ENCODE measurements around the gene ZNF575.
A peak's percentile ranks its signal among the peaks of the same experiment; 100 is the strongest.

The ZNF575 gene

DNA sequence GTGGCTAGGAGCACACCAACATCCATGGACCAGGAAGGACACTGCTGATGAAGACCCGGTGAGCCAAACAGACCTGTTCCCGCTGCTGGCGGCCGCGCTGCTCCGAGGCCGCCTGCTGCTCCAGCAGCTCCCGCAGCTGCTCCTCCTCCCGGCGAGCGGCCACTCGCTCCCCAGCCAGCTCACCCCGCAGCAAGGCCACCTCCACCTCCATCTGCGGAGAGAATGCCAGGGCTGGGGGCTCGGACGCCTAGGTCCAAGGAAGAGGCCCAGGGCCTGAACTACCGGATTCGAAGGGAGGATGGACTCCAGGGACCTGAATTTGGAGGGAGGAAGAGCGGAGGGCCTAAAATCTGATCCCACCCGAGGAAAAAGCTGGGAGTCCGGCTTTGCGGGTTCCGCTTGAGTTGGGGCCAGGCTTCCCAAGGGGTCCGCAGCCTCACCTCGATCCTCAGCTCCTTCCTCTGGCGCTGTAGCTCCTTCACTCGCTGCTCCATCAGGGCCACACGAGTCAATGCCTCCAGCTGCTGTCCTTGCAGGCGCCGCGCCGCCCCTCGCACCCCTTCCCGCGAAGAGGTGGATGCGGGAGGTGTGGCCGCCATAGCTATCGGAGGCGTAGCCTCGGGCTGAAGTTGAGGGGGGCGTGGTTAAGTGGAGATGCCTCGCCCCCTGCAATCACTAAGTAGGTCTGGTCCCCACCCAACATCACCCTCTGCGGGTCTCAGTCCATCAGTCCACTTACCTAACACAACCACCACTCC is 31.1 kb upstream of the ZNF575 start:
- no peak for DNase-seq (ENCODE audit: low read depth)
- H3K4me3 ChIP-seq (ENCODE audit: control insufficient read depth, low read depth, low read length) = no peak overlapping the region
- TF ChIP-seq, protein P1, sequence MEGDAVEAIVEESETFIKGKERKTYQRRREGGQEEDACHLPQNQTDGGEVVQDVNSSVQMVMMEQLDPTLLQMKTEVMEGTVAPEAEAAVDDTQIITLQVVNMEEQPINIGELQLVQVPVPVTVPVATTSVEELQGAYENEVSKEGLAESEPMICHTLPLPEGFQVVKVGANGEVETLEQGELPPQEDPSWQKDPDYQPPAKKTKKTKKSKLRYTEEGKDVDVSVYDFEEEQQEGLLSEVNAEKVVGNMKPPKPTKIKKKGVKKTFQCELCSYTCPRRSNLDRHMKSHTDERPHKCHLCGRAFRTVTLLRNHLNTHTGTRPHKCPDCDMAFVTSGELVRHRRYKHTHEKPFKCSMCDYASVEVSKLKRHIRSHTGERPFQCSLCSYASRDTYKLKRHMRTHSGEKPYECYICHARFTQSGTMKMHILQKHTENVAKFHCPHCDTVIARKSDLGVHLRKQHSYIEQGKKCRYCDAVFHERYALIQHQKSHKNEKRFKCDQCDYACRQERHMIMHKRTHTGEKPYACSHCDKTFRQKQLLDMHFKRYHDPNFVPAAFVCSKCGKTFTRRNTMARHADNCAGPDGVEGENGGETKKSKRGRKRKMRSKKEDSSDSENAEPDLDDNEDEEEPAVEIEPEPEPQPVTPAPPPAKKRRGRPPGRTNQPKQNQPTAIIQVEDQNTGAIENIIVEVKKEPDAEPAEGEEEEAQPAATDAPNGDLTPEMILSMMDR (IDR thresholded peaks at IDR 0.05; ENCODE audit: control insufficient read depth, insufficient read depth, low read depth, low read length, missing control alignments) = no peak

DNA sequence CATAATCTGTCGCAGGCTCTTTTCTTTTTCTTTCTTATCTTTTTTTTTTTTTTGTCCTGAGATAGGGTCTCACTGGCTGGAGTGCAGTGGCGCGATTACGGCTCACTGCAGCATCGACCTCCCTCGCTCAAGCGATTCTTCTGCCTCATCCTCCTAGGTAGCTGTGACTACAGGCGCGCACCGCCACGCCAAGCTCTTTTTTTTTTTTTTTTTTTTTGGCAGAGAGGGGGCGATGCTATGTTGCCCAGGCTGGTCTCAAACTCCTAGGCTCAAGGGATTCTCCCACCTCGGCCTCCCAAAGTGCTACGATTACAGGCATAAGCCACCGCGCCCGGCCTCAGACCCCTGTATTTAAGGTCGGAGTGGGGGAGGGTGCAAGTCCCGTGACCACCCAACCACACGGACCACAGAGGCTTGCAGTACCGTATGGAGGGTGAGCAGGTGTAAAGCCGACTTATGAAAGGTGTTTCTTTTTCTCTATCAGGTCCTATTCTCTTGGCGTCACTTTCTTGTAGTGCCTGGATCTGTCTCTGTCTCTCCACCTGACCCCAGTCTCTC is 30.5 kb upstream of the ZNF575 start:
- TF ChIP-seq, protein P1 (IDR thresholded peaks at IDR 0.05; ENCODE audit: control insufficient read depth, insufficient read depth, low read depth, low read length, missing control alignments) = no peak
- DNase-seq (ENCODE audit: low read depth) = no peak
- no peak overlapping the region for H3K4me3 ChIP-seq (ENCODE audit: control insufficient read depth, low read depth, low read length)

DNA sequence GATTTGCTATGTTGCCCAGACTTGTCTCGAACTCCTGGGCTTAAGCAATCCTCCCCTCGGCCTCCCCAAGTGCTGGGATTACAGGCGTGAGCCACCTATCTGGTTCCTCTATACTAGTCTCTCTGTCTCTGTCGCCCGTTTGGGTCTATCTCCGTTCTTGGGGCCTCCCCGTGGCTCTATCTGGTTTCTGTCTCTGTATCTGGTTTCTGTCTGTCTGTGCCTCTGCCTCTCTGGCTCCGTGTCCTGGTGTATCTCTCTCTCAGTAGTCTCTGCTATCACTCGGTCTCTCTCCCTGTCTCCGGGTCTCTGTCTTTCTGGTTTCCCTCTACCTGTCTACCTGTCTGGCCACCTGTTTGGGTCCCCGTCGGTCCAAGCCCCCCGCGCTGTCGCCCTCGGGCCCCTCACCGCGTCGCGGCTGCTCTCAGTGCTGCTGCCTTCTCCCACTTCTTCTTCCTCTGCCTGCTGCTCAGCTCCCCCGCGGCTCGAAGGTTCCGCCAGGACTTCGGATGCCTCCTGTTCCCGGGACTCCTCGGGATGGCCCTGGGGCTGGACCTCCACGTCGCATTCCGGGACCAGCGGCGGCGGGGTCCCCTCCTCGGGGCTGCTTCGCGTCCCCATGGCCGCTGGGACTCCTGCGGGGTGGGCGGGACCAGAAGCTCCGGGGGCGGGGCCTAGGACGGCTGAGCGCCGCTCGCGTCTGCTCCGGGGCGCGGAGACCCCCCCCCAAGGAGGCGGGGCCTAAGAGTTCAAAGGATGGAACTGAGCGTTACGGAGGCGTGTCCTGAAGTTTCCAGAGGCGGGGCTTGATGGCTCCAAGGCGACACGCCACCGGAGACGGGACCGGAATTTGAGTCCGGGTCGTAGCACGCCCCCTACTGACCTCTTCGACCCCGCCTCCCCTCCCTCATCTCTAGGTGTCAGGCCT is 29.2 kb upstream of the ZNF575 start:
- TF ChIP-seq, protein P1 (IDR thresholded peaks at IDR 0.05; ENCODE audit: control insufficient read depth, insufficient read depth, low read depth, low read length, missing control alignments) = no peak
- DNase-seq (ENCODE audit: low read depth) = peak; percentile 39
- H3K4me3 ChIP-seq (ENCODE audit: control insufficient read depth, low read depth, low read length) = peak overlapping the region; percentile 62

DNA sequence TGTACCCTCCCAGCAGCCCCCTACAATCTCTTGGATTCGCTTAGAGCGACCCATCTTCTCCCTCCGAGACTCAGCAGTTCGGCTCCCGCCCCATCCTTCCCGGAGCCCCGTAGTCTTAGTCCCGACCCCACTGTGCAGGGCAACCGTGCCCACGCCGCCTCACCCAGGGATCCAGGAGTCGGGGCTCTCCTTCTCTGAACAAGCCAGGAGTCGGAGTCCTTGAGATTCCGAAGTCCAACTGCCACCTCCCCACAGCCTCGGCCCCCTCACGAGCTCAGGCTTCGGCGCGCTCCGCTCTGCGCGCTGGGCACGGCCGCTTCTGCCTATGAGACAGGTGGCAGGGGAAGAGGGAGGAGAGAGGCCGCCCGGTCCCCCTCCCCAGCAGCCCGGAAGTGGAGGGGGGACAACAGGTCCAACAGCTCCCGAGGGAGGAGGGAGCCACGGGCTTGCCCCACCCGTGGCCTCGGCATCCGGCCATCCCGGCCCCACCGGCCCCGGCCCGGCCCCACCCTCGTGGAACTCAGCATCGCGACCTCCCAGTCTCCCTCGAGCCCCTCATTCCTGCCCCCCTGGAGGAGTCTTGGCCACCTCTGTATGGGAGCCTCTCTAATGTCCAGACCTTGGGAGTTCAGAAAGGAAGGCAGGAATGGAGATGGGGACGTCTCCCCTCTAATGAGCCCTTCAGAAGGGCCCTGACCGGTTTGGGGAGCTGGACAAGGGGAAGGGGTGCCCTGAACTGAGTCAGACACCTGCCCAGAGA is 28.4 kb upstream of the ZNF575 start, which contains the start of gene PHLDB3:
Gene PHLDB3 (minus strand): TSS at position 321 of the 760 bp plus-strand sequence. CDS start 628 bp downstream, outside the sequence.
- DNase-seq (ENCODE audit: low read depth) = no peak
- H3K4me3 ChIP-seq (ENCODE audit: control insufficient read depth, low read depth, low read length) = peak within 1 kb of the TSS; percentile 62
- TF ChIP-seq, protein P1 (IDR thresholded peaks at IDR 0.05; ENCODE audit: control insufficient read depth, insufficient read depth, low read depth, low read length, missing control alignments) = no peak

DNA sequence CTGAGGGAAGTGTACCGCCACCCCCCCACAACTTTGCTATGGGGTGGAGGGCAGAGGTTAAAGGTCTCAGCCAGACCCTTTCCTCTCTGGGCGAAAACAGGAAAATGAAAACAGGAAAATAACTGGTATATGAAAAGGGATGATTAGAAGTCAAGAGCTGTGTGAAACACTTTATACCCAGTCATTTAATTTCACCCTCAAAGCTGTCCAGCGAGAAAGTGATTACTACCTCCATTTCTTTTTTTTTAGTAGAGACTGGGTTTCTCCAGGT is 27.9 kb upstream of the ZNF575 start:
- no peak overlapping the region; the same call in 1 of the 2 replicates for H3K4me3 ChIP-seq (ENCODE audit: control insufficient read depth, low read depth, low read length)
- TF ChIP-seq, protein P1 (IDR thresholded peaks at IDR 0.05; ENCODE audit: control insufficient read depth, insufficient read depth, low read depth, low read length, missing control alignments) = no peak
- no peak for DNase-seq (ENCODE audit: low read depth)

DNA sequence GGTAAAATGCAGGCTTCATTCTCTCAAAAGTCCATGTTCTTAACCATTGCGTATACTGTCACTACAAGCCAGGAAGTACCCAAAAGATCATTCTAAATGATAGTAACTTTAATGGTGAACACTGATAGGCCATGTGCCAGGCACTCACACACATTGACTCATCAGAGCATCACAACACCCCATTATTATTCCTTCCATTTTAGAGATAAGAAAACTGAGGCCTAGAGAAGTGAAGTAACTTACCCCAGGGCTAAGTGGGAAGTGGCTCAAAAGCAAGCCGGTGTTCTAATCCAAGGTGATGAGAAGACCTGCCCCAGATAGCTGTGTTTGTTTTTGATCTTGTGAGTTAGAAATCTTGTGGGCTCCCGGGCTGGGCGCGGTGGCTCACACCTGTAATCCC is 27.0 kb upstream of the ZNF575 start:
- no peak overlapping the region for H3K4me3 ChIP-seq (ENCODE audit: control insufficient read depth, low read depth, low read length)
- TF ChIP-seq, protein P1 (IDR thresholded peaks at IDR 0.05; ENCODE audit: control insufficient read depth, insufficient read depth, low read depth, low read length, missing control alignments) = no peak
- DNase-seq (ENCODE audit: low read depth) = no peak

Measured in AG09309 (cell line).